22Rv1 (cell line): ENCODE results near the gene RET.

ENCODE experiments used
- ZFX ChIP-seq: fragments of 450-650 bp; IDR thresholded peaks from 2 replicates; pipeline ENCODE4 v1.6.1; 2017; ENCODE audit warnings: antibody characterized with exemption, borderline replicate concordance
- TF ChIP-seq, protein P1 (sequence below): fragments of 450-650 bp; IDR thresholded peaks from 2 replicates; pipeline ENCODE4 v1.5.1; 2017; ENCODE audit warnings: mild to moderate bottlenecking

DNA sequence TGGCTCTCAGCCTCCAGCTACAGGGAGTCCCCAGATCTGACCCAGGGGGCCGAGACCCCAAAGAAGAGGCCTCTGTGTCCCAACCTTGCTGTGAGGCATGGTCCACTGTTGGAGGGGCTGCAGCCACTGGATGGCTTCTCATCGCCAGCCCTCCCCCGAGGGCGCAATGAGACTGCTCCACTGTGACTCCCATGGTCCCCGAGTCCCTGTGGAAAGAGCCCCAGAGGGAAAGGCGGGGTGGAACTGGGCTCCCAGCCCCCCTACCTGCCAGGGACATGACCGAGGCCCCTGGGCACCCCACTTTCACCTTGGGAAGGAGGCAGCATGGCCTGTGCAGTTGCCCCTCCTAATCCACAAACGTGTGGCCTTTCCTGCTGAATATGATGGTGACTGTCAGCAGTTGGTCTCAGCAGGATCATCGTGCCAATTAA is 33.5 kb upstream of the RET start:
- TF ChIP-seq, protein P1, sequence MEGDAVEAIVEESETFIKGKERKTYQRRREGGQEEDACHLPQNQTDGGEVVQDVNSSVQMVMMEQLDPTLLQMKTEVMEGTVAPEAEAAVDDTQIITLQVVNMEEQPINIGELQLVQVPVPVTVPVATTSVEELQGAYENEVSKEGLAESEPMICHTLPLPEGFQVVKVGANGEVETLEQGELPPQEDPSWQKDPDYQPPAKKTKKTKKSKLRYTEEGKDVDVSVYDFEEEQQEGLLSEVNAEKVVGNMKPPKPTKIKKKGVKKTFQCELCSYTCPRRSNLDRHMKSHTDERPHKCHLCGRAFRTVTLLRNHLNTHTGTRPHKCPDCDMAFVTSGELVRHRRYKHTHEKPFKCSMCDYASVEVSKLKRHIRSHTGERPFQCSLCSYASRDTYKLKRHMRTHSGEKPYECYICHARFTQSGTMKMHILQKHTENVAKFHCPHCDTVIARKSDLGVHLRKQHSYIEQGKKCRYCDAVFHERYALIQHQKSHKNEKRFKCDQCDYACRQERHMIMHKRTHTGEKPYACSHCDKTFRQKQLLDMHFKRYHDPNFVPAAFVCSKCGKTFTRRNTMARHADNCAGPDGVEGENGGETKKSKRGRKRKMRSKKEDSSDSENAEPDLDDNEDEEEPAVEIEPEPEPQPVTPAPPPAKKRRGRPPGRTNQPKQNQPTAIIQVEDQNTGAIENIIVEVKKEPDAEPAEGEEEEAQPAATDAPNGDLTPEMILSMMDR: no peak
- TF ChIP-seq ZFX: no peak
